Activated naive CD8-positive, alpha-beta T cell treated with anti-CD3 and anti-CD28 coated beads, Interleukin-2, amount 10 ng/mL, durations not matched to agents 7 days and 5 days (primary cell): ENCODE measurements around the gene DAPK1. TPM values are rescaled to one million over a fixed set of nuclear protein-coding genes. Genes with fewer than 3 reads are reported as not detected.

ENCODE experiments used
- ATAC-seq: fragments of 150-1000 bp; cut with Tn5 transposase; one replicate; pipeline ENCODE4 v1.10.0; 2021; ENCODE audit warnings: low read depth, moderate library complexity
- POLR2A ChIA-PET: fragments of 350-600 bp; sonication (Branson Sonifier 250); formaldehyde crosslinking; loops from one replicate; lab custom pipeline; 2021; ENCODE audit warnings: antibody characterized with exemption; lab: Charles Lee
- DNase-seq: peaks from one replicate; pipeline ENCODE4 v3.0.0; 2021
- H3K27ac Mint-ChIP-seq: one replicate; pipeline ENCODE4 v1.8.0; 2022; ENCODE audit warnings: mild to moderate bottlenecking, mixed read lengths
- H3K27me3 Mint-ChIP-seq: one replicate; pipeline ENCODE4 v1.8.0; 2022; ENCODE audit warnings: mild to moderate bottlenecking, moderate library complexity, mixed read lengths
- H3K36me3 Mint-ChIP-seq: one replicate; pipeline ENCODE4 v1.8.0; 2021; ENCODE audit warnings: mild to moderate bottlenecking, mixed read lengths
- H3K4me1 Mint-ChIP-seq: one replicate; pipeline ENCODE4 v1.8.0; 2021; ENCODE audit warnings: mixed read lengths
- H3K4me3 Mint-ChIP-seq: one replicate; pipeline ENCODE4 v1.8.0; 2022; ENCODE audit warnings: mild to moderate bottlenecking, moderate library complexity, mixed read lengths
- H3K9me3 Mint-ChIP-seq: one replicate; pipeline ENCODE4 v1.8.0; 2021; ENCODE audit warnings: mixed read lengths
- total RNA-seq, 2 experiments: library from RNA; stranded (reverse); gene quantifications; one replicate each; pipeline ENCODE4 v1.2.3, GENCODE V29; 2021

DAPK1 gene
- total RNA-seq, 2 experiments from 2014 or later = 1.2 to 1.3 TPM

- H3K27ac Mint-ChIP-seq = no peak overlapping the region
- H3K36me3 Mint-ChIP-seq = no peaks in the 10 kb centered on the region
- H3K4me1 Mint-ChIP-seq = peaks cover 2% of the 10 kb centered on the region
- ATAC-seq = no peak
- DNase-seq = no peak
- POLR2A ChIA-PET = no interaction called here
- peaks cover 4% of the 10 kb centered on the region for H3K27me3 Mint-ChIP-seq
- no peak overlapping the region for H3K4me3 Mint-ChIP-seq
- H3K9me3 Mint-ChIP-seq = no peaks in the 10 kb centered on the region
Measured at GRCh38 chr9:87701931-87702421, 204.3 kb downstream of the DAPK1 start.

DNA sequence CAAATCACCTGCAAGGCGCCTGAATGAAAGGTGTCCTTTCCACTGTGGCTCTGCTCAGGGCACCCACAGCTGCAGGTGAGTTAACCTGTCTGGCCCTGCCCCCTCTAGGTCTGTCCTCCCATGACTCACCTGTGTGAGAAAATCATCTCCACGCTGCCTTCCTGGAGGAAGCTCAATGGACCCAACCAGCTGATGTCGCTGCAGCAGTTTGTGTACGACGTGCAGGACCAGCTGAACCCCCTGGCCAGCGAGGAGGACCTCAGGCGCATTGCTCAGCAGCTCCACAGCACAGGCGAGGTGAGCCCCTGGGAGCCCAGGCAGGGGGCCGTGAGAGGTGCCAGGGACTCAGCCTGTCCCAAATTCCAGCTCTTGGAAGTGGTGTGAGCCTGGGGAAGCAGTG is 205.3 kb downstream of the DAPK1 start:
- POLR2A ChIA-PET = no interaction called here
- H3K36me3 Mint-ChIP-seq = no peaks in the 10 kb centered on the region
- H3K27me3 Mint-ChIP-seq = peaks cover 4% of the 10 kb centered on the region
- DNase-seq (no peak), ATAC-seq (no peak)
- peaks cover 4% of the 10 kb centered on the region for H3K4me1 Mint-ChIP-seq
- no peaks in the 10 kb centered on the region for H3K9me3 Mint-ChIP-seq
- H3K4me3 Mint-ChIP-seq = no peak overlapping the region
- H3K27ac Mint-ChIP-seq = no peak overlapping the region

DNA sequence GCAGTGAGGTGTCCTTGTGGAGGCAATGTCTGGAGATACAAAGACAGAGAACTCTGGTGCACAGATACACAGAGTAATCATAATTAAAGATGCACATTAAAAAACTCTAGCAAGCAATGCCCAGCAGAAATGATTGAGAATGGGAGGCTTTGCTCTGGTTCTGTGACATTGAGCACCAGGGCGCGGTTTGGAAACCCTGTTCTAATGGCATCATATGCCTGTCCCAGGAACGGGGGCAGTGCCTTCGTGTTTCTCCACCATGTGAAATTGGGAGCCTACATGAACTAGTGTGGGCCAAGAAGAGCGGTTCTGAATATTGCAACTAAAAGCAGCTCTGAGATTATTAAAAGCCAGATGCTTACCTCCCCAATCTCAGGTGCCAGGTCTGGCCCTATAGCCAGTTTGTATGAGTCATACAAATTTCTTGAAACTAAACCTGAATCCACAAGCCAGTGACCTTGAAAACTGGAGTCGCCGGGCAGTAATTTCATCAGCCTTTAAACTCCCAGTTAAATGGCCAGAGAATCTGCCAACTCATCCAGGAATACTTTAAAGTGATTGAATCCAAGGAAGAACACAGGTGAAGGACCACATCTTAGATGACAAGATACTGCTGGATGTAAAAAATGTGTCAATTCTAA is 206.1 kb downstream of the DAPK1 start:
- Mint-ChIP-seq H3K27me3 (peaks cover 4% of the 10 kb centered on the region), H3K36me3 (no peaks in the 10 kb centered on the region), H3K27ac (no peak overlapping the region), H3K4me3 (no peak overlapping the region), H3K9me3 (no peaks in the 10 kb centered on the region), H3K4me1 (peaks cover 8% of the 10 kb centered on the region)
- POLR2A ChIA-PET = no interaction called here
- DNase-seq = no peak
- no peak for ATAC-seq

DNA sequence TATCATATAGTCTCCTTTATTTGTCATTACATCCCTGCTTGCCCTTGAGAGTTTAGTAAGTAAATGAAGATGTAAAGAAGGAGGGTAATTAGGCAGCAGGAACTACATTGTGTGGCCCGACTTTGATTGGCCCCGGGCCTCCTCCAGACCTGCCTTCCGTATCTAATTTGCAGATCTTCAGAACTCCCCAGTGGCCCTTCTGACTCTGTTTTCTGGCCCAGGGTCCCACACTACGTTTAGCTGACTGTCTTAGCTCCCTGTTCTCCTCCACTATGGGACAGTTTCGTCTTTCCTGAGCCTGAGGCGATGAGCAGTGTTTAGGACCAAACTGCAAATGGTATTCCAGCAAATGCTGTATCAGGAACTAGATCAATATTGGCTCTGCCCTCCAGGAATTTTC is 206.7 kb downstream of the DAPK1 start:
- no peak overlapping the region for H3K4me3 Mint-ChIP-seq
- H3K4me1 Mint-ChIP-seq = peaks cover 14% of the 10 kb centered on the region
- peaks cover 4% of the 10 kb centered on the region for H3K27me3 Mint-ChIP-seq
- ATAC-seq (no peak), DNase-seq (no peak)
- POLR2A ChIA-PET = no interaction called here
- H3K27ac Mint-ChIP-seq = no peak overlapping the region
- H3K36me3 Mint-ChIP-seq = no peaks in the 10 kb centered on the region
- H3K9me3 Mint-ChIP-seq = no peaks in the 10 kb centered on the region

GRCh38 chr9:87706066-87706739 is 208.5 kb downstream of the DAPK1 start:
- peaks cover 4% of the 10 kb centered on the region for H3K27me3 Mint-ChIP-seq
- no peak overlapping the region for H3K27ac Mint-ChIP-seq
- H3K9me3 Mint-ChIP-seq = no peaks in the 10 kb centered on the region
- ATAC-seq = no peak
- DNase-seq = no peak
- H3K36me3 Mint-ChIP-seq = no peaks in the 10 kb centered on the region
- POLR2A ChIA-PET = no interaction called here
- H3K4me1 Mint-ChIP-seq = peaks cover 18% of the 10 kb centered on the region
- H3K4me3 Mint-ChIP-seq = no peak overlapping the region

DNA sequence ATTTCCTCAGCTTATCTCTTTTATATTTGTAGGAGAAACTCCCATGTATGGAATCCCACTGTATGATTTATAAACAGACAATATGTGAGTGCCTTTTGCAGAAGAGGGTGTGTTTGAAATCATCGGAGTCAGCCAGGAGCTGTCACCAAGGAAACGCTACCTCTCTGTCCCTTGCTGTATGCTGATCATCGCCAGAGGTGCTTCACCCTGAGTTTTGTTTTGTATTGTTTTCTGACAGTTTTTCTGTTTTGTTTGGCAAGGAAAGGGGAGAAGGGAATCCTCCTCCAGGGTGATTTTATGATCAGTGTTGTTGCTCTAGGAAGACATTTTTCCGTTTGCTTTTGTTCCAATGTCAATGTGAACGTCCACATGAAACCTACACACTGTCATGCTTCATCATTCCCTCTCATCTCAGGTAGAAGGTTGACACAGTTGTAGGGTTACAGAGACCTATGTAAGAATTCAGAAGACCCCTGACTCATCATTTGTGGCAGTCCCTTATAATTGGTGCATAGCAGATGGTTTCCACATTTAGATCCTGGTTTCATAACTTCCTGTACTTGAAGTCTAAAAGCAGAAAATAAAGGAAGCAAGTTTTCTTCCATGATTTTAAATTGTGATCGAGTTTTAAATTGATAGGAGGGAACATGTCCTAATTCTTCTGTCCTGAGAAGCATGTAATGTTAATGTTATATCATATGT is 210.3 kb downstream of the DAPK1 start:
- no peak for DNase-seq
- Mint-ChIP-seq H3K4me3 (no peak overlapping the region), H3K4me1 (peaks cover 18% of the 10 kb centered on the region), H3K27ac (no peak overlapping the region), H3K27me3 (no peaks in the 10 kb centered on the region), H3K9me3 (peaks cover 3% of the 10 kb centered on the region), H3K36me3 (no peaks in the 10 kb centered on the region)
- ATAC-seq = no peak
- POLR2A ChIA-PET = interaction anchor here (0.6 to 1.5 kb wide), 2 partner anchors 18 to 1359 kb away, joined by 3 to 4 read pairs; partner anchors contain the start of gene CTSL

DNA sequence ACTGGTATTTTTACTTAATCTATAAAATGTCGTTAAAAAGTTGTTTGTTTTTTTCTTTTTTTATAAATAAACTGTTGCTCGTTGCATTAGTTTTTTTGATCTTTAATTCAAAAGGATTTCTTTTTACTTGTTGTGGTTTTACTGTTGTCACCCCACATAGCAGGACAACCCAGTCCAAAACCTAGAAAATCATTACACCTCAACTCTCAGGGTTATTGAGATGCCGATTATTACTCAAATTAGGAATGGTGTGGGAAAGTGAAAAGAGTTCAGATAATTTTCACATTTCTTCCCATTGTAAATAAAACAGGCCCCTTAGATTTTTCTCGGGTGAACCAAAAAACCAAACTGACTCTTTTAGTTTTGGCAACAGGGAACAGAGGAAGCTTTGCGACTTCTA is 210.9 kb downstream of the DAPK1 start:
- POLR2A ChIA-PET = interaction anchor here (0.6 to 1.5 kb wide), 2 partner anchors 18 to 1360 kb away, joined by 3 to 4 read pairs; partner anchors contain the start of gene CTSL
- ATAC-seq (no peak), DNase-seq (no peak)
- H3K9me3 Mint-ChIP-seq = peaks cover 4% of the 10 kb centered on the region
- H3K4me3 Mint-ChIP-seq = peak overlapping the region; percentile 40
- H3K27me3 Mint-ChIP-seq = peaks cover 2% of the 10 kb centered on the region
- H3K27ac Mint-ChIP-seq = no peak overlapping the region
- H3K36me3 Mint-ChIP-seq = no peaks in the 10 kb centered on the region
- H3K4me1 Mint-ChIP-seq = peaks cover 23% of the 10 kb centered on the region

DNA sequence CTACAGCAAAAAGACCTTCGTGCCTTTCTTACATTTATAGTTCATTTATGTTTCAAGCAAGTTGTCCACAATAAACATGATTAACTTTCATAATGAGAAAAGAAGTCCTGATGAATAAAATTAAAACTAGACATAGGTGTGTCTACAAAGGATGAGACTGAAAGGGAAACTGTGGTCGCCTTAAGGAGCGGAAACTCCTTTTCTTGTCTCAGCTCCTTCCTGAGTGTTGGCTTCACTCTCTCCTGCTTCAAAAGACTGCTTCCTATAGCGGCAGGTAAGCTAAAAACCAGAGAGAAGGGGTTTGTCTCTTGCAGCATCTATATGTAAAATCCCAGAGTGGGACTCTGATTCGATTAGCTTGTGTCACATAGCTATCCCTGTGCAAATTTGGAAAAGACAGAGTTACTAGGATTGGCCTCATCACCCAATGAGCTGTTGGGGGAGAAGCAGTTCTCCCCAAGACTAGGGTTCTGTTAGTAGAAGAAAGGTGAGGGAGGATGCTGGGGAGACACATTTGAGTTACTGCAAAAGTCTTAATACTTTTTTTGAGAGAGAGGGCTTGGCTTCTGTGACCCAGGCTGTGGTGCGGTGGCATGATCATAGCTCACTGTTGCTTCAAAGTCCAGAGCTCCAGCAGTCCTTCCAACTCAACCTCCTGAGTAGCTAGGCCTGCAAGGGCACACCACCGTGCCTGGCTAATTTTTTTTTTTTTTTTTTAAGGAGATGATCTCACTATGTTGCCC is 211.5 kb downstream of the DAPK1 start:
- peaks cover 23% of the 10 kb centered on the region for H3K4me1 Mint-ChIP-seq
- ATAC-seq = peak; percentile 86
- H3K27ac Mint-ChIP-seq = peak overlapping the region; percentile 16
- DNase-seq = no peak
- peaks cover 4% of the 10 kb centered on the region for H3K9me3 Mint-ChIP-seq
- H3K4me3 Mint-ChIP-seq = peak overlapping the region; percentile 40
- H3K27me3 Mint-ChIP-seq = peaks cover 2% of the 10 kb centered on the region
- POLR2A ChIA-PET = interaction anchor here (0.6 to 1.5 kb wide), 2 partner anchors 17 to 1360 kb away, joined by 3 to 4 read pairs; partner anchors contain the start of gene CTSL
- H3K36me3 Mint-ChIP-seq = no peaks in the 10 kb centered on the region

- no peaks in the 10 kb centered on the region for H3K36me3 Mint-ChIP-seq
- H3K4me3 Mint-ChIP-seq = no peak overlapping the region
- no peak for ATAC-seq
- H3K27me3 Mint-ChIP-seq = peaks cover 4% of the 10 kb centered on the region
- POLR2A ChIA-PET = no interaction called here
- no peak for DNase-seq
- H3K27ac Mint-ChIP-seq = no peak overlapping the region
- peaks cover 24% of the 10 kb centered on the region for H3K4me1 Mint-ChIP-seq
- peaks cover 4% of the 10 kb centered on the region for H3K9me3 Mint-ChIP-seq
Measured at GRCh38 chr9:87710443-87710842, 212.8 kb downstream of the DAPK1 start.

GRCh38 chr9:87711857-87712800 is 214.5 kb downstream of the DAPK1 start:
- POLR2A ChIA-PET = no interaction called here
- H3K4me1 Mint-ChIP-seq = peaks cover 24% of the 10 kb centered on the region
- no peak overlapping the region for H3K27ac Mint-ChIP-seq

GRCh38 chr9:87712801-87713277 is 215.2 kb downstream of the DAPK1 start:
- Mint-ChIP-seq H3K9me3 (peaks cover 4% of the 10 kb centered on the region), H3K27ac (no peak overlapping the region), H3K4me3 (no peak overlapping the region), H3K4me1 (peaks cover 23% of the 10 kb centered on the region), H3K36me3 (no peaks in the 10 kb centered on the region), H3K27me3 (peaks cover 4% of the 10 kb centered on the region)
- POLR2A ChIA-PET = no interaction called here
- DNase-seq (no peak), ATAC-seq (no peak)

More at GRCh38 chr9:87711857-87712800, 214.5 kb downstream of the DAPK1 start:
- no peak for ATAC-seq
- no peak for DNase-seq
- H3K36me3 Mint-ChIP-seq = no peaks in the 10 kb centered on the region
- no peak overlapping the region for H3K4me3 Mint-ChIP-seq
- peaks cover 4% of the 10 kb centered on the region for H3K27me3 Mint-ChIP-seq
- H3K9me3 Mint-ChIP-seq = peaks cover 4% of the 10 kb centered on the region
